ENCODE results near the gene MT1G. TPM values are rescaled to one million over a fixed set of nuclear protein-coding genes. Genes with fewer than 3 reads are reported as not detected.
"Not testable (repeated sequence)": the region's sequence is repeated elsewhere in the genome, so short reads cannot be mapped to it uniquely, and the experiment has no call there.

Gene MT1G
- total RNA-seq, 1 donor from 2014 or later = 2.9 TPM

DNA sequence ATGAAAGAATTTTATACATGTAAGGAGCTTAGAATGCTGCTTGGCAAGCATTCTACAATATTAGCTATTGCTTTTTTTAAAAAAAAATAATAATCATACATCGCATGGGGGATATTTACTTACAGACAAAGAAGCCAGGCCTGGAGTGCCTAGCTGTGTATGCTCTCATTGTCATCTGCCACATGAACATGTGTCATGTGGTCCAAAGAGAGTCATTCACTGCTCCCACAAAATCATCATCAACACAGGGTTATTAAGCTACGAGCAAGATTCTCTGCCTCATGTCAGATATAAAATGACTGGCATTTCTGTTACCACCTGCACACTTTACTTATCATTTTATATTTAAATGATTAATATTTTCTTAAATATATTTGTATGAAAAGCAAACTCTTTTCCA is 44.2 kb downstream of the MT1G start:
- H3K4me1 Mint-ChIP-seq (ENCODE audit: low read depth) = peaks cover 6% of the 10 kb centered on the region
- no peaks in the 10 kb centered on the region for H3K36me3 Mint-ChIP-seq (ENCODE audit: insufficient read depth)
- H3K27me3 Mint-ChIP-seq = peaks cover 87% of the 10 kb centered on the region
- H3K9me3 Mint-ChIP-seq (ENCODE audit: low read depth) = no peaks in the 10 kb centered on the region
- H3K4me3 Mint-ChIP-seq (ENCODE audit: low read depth) = no peak overlapping the region
- no peak for DNase-seq (ENCODE audit: low spot score, unreplicated experiment)
- TF ChIP-seq, protein P1, sequence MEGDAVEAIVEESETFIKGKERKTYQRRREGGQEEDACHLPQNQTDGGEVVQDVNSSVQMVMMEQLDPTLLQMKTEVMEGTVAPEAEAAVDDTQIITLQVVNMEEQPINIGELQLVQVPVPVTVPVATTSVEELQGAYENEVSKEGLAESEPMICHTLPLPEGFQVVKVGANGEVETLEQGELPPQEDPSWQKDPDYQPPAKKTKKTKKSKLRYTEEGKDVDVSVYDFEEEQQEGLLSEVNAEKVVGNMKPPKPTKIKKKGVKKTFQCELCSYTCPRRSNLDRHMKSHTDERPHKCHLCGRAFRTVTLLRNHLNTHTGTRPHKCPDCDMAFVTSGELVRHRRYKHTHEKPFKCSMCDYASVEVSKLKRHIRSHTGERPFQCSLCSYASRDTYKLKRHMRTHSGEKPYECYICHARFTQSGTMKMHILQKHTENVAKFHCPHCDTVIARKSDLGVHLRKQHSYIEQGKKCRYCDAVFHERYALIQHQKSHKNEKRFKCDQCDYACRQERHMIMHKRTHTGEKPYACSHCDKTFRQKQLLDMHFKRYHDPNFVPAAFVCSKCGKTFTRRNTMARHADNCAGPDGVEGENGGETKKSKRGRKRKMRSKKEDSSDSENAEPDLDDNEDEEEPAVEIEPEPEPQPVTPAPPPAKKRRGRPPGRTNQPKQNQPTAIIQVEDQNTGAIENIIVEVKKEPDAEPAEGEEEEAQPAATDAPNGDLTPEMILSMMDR (IDR thresholded peaks at IDR 0.05; ENCODE audit: unreplicated experiment) = no peak
- H3K27ac Mint-ChIP-seq = no peak overlapping the region

GRCh38 chr16:56623184-56623583 is 44.7 kb downstream of the MT1G start:
- not testable (repeated sequence) for H3K27ac Mint-ChIP-seq; H3K4me1 Mint-ChIP-seq (ENCODE audit: low read depth); H3K9me3 Mint-ChIP-seq (ENCODE audit: low read depth); H3K4me3 Mint-ChIP-seq (ENCODE audit: low read depth); DNase-seq (ENCODE audit: low spot score, unreplicated experiment); H3K36me3 Mint-ChIP-seq (ENCODE audit: insufficient read depth)
- H3K27me3 Mint-ChIP-seq = peaks cover 87% of the 10 kb centered on the region

DNA sequence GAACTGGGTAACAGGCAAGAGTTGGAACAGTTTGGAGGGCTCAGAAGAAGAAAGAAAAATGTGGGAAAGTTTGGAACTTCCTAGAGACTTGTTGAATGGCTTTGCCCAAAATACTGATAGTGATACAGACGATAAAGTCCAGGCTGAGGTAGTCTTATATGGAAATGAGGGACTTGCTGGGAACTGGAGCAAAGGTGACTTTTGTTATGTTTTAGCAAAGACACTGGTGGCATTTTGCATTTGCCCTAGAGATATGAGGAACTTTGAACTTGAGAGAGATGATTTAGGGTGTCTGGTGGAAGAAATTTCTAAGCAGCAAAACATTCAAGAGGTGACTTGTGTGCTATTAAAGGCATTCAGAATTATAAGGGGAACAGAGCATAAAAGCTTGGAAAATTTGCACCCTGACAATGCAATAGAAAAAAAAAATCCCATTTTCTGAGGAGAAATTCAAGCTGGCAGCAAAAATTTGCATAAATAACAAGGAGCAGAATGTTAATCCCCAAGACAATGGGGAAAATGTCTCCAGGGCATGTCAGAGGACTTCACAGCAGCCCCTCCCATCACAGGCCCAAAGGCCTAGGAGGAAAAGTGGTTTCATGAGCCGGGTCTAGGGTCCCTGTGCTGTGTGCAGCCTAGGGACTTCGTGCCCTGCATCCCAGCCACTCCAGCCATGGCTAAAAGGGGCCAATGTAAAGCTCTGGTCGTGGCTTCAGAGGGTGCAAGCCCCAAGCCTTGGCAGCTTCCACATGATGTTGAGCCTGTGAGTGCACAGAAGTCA is 46.0 kb downstream of the MT1G start:
- H3K4me3 Mint-ChIP-seq (ENCODE audit: low read depth); H3K9me3 Mint-ChIP-seq (ENCODE audit: low read depth); H3K27ac Mint-ChIP-seq; DNase-seq (ENCODE audit: low spot score, unreplicated experiment); H3K36me3 Mint-ChIP-seq (ENCODE audit: insufficient read depth); H3K4me1 Mint-ChIP-seq (ENCODE audit: low read depth): not testable (repeated sequence)
- peaks cover 94% of the 10 kb centered on the region for H3K27me3 Mint-ChIP-seq

DNA sequence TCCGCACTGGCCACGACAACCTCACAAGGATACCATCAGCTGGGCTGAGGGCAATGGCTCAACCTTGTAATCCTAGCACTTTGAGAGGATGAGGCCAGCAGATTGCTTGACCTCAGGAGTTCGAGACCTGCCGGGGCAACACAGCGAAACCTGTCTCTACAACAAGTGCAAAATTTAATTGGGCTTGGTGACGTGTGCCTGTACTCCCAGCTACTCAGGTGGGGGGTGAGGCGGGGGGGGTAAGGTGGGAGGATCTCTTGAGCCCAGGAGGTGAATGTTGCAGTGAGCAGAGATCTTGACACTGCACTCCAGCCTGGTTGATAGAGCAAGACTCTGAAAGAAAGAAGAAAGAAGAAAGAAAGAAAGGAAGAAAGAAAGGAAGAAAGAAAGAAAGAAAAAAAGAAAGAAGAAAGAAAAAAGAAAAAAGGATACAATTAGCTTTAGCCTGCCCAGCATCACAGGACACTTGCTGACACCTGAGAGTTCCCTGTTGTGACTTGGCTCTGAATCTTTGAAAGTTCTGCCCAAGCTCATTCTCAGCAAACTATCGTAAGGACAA is 47.4 kb downstream of the MT1G start:
- H3K4me3 Mint-ChIP-seq (ENCODE audit: low read depth) = no peak overlapping the region
- H3K4me1 Mint-ChIP-seq (ENCODE audit: low read depth) = peaks cover 7% of the 10 kb centered on the region
- H3K9me3 Mint-ChIP-seq (ENCODE audit: low read depth) = no peaks in the 10 kb centered on the region
- TF ChIP-seq, protein P1 (IDR thresholded peaks at IDR 0.05; ENCODE audit: unreplicated experiment) = no peak
- H3K36me3 Mint-ChIP-seq (ENCODE audit: insufficient read depth) = no peaks in the 10 kb centered on the region
- no peak overlapping the region for H3K27ac Mint-ChIP-seq
- no peak for DNase-seq (ENCODE audit: low spot score, unreplicated experiment)
- H3K27me3 Mint-ChIP-seq = peaks cover 92% of the 10 kb centered on the region

- Mint-ChIP-seq H3K4me1 (ENCODE audit: low read depth) (peaks cover 5% of the 10 kb centered on the region), H3K4me3 (ENCODE audit: low read depth) (no peak overlapping the region), H3K9me3 (ENCODE audit: low read depth) (no peaks in the 10 kb centered on the region), H3K27ac (no peak overlapping the region), H3K36me3 (ENCODE audit: insufficient read depth) (no peaks in the 10 kb centered on the region), H3K27me3 (peaks cover 94% of the 10 kb centered on the region)
- TF ChIP-seq, protein P1 (IDR thresholded peaks at IDR 0.05; ENCODE audit: unreplicated experiment) = no peak
- no peak for DNase-seq (ENCODE audit: low spot score, unreplicated experiment)
Observed at GRCh38 chr16:56618138-56618537, 49.7 kb downstream of the MT1G start.

GRCh38 chr16:56617212-56618085 is 50.4 kb downstream of the MT1G start:
- Mint-ChIP-seq H3K4me1 (ENCODE audit: low read depth) (peaks cover 5% of the 10 kb centered on the region), H3K27ac (no peak overlapping the region), H3K4me3 (ENCODE audit: low read depth) (peak overlapping the region; percentile 45), H3K36me3 (ENCODE audit: insufficient read depth) (no peaks in the 10 kb centered on the region), H3K27me3 (peaks cover 91% of the 10 kb centered on the region), H3K9me3 (ENCODE audit: low read depth) (no peaks in the 10 kb centered on the region)
- peak; percentile 26 for DNase-seq (ENCODE audit: low spot score, unreplicated experiment)
- TF ChIP-seq, protein P1 (IDR thresholded peaks at IDR 0.05; ENCODE audit: unreplicated experiment) = no peak

Data from progenitor cell of endocrine pancreas (in vitro differentiated cells).